ENCODE results near the gene AP3D1.
"Not testable (repeated sequence)": the region's sequence is repeated elsewhere in the genome, so short reads cannot be mapped to it uniquely, and the experiment has no call there.

The AP3D1 gene

GRCh38 chr19:2110822-2111221 is 40.5 kb downstream of the AP3D1 start:
- DNase-seq (ENCODE audit: low spot score), result no peak

GRCh38 chr19:2109046-2109864 is 42.1 kb downstream of the AP3D1 start:
- DNase-seq (ENCODE audit: low spot score), result no peak

- no peak for DNase-seq (ENCODE audit: low spot score)
Measured at GRCh38 chr19:2108251-2109016, 42.9 kb downstream of the AP3D1 start.

- DNase-seq (ENCODE audit: low spot score), result no peak
Measured at GRCh38 chr19:2103045-2103707, 48.2 kb downstream of the AP3D1 start.

GRCh38 chr19:2101417-2102335 is 49.7 kb downstream of the AP3D1 start:
- DNase-seq (ENCODE audit: low spot score), result peak; percentile 65

GRCh38 chr19:2100719-2101061 is 50.7 kb downstream of the AP3D1 start:
- no peak for DNase-seq (ENCODE audit: low spot score)

GRCh38 chr19:2099937-2100718 is 51.2 kb downstream of the AP3D1 start:
- DNase-seq (ENCODE audit: low spot score), result no peak

GRCh38 chr19:2099054-2099501 is 52.3 kb downstream of the AP3D1 start:
- DNase-seq (ENCODE audit: low spot score), result no peak

- DNase-seq (ENCODE audit: low spot score), result no peak
Measured at GRCh38 chr19:2097886-2098327, 53.5 kb downstream of the AP3D1 start.

GRCh38 chr19:2097203-2097885 is 54.0 kb downstream of the AP3D1 start:
- no peak for DNase-seq (ENCODE audit: low spot score)

- peak; percentile 99 for DNase-seq (ENCODE audit: low spot score)
Measured at GRCh38 chr19:2096480-2097202, 54.7 kb downstream of the AP3D1 start, which contains the start of gene IZUMO4. IZUMO4 (plus strand) TSS chr19:2096915; CDS start chr19:2096946, 31 bp downstream.

GRCh38 chr19:2096034-2096479 is 55.3 kb downstream of the AP3D1 start, which contains the start of gene MOB3A:
MOB3A (minus strand) TSS chr19:2096326; CDS start chr19:2078560, 17,766 bp downstream.
- DNase-seq (ENCODE audit: low spot score), result no peak

GRCh38 chr19:2091926-2092525 is 59.3 kb downstream of the AP3D1 start:
- DNase-seq (ENCODE audit: low spot score), result not testable (repeated sequence)

GRCh38 chr19:2089727-2090053 is 61.7 kb downstream of the AP3D1 start:
- DNase-seq (ENCODE audit: low spot score), result no peak

- DNase-seq (ENCODE audit: low spot score), result no peak
Measured at GRCh38 chr19:2089001-2089711, 62.2 kb downstream of the AP3D1 start.

- no peak for DNase-seq (ENCODE audit: low spot score)
Measured at GRCh38 chr19:2087621-2088100, 63.7 kb downstream of the AP3D1 start.

- not testable (repeated sequence) for DNase-seq (ENCODE audit: low spot score)
Measured at GRCh38 chr19:2086695-2087620, 64.4 kb downstream of the AP3D1 start.
